ENCODE results near the gene MS4A18.

Gene MS4A18

DNA sequence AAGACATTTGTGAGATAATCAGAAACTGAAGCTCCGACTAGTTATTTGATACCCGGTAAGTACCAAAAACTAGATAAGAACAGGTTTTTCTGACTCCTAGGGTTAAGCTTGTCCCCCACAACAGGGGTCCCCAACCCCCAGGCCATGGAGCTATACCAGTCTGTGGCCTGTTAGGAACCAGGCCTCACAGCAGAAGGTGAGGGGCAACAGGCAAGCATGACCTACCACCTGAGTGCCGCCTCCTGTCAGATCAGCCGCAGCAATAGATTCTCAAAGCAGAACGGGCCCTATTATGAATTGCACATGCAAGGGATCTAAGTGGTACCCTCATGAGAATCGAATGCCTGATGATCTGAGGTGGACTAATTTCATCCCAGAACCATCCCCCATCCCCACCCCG lies 59.4 kb downstream of the MS4A18 start:
- in situ Hi-C loops (cut with HindIII; ENCODE audit: low sequenced_read_pairs): no loop called here

DNA sequence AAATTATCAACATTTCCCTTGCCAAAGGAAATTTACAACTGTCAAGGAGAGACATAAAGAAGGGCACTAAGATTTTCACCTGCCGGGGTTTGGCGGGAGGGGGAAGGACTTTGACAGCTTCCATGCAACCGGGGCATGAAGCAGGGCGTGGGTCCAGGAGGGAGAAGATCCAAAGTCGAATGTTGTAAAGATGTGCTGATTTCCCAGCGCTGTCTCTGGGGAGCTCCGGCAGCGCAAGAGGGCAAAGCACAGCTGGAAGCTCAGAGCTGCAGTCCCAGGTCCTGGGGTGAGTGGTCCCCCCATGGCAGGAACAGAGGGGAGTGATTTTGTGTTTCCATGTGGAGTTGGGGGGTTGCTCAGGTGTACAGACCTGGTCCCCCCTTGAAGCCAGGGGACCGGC lies 60.6 kb downstream of the MS4A18 start, which contains the start of gene MS4A10:
MS4A10 (plus strand) TSS at position 198 of the 400 bp plus-strand sequence. CDS start 5,003 bp downstream, outside the sequence.
- in situ Hi-C loops (cut with HindIII; ENCODE audit: low sequenced_read_pairs): no loop called here

DNA sequence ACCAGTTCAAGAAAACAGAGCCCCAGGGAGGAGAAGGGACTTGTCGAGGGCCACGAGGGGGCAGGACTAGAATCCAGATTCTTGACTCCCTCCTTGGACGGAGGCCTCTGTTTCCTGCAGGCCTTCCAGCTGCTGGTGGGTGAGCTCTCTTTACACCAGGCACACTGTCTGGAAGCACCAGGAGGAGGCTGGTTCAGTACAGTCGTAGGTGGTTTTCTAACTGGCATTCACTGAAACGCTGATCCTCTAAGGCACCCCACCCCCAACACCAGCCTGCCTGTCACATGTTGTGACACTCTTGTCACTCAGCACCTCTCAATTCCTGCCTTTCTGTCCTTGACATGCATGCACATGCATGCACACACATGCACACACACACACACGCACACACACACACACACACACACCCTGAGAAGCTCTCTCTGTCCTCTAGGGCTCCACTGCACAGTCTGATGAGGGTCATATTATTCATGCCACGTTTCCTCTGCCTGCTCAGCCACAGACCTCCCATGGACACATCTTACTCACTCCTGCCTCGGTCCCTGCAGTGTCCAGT lies 61.4 kb downstream of the MS4A18 start:
- in situ Hi-C loops (cut with HindIII; ENCODE audit: low sequenced_read_pairs): no loop called here

GRCh38 chr11:60786811-60787567 lies 62.5 kb downstream of the MS4A18 start:
- in situ Hi-C loops (cut with HindIII; ENCODE audit: low sequenced_read_pairs): no loop called here

DNA sequence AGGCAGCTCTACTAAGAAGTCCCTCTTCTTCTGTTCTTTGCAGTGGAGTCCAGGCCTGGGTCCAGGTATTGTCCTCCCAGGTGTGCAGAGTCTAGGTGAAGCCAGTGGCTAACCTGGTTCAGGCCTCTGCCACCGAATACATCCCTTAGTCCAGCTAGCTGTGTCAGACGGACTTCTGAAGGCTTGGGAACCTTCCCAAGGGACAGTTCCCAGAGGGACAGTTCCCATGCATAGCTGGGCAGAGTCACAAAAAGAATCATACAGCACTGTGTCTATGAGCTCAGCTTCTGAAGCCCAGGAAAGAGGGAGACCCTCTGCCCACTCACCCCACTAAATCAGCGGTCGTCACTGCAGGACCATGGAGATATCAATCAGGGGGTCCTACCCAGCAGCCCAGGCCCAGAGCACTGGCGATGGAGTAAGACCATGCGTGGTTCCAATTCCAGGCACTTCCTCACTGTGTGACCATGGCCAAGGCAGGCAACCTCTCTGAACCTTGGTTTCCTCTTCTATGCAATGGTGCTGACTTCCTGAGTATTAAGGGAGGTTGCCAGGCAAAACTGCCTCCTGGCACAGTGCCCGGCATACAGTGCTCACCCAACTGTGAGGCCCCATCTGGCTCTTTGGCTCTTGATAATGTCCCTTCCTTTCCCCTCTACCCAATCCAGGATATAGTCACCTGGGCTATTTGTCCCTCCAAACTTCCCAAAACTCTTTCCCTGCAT lies 64.0 kb downstream of the MS4A18 start:
- in situ Hi-C loops (cut with HindIII; ENCODE audit: low sequenced_read_pairs): no loop called here

- in situ Hi-C loops (cut with HindIII; ENCODE audit: low sequenced_read_pairs): no loop called here
Measured at GRCh38 chr11:60790726-60791125, 66.2 kb downstream of the MS4A18 start.

DNA sequence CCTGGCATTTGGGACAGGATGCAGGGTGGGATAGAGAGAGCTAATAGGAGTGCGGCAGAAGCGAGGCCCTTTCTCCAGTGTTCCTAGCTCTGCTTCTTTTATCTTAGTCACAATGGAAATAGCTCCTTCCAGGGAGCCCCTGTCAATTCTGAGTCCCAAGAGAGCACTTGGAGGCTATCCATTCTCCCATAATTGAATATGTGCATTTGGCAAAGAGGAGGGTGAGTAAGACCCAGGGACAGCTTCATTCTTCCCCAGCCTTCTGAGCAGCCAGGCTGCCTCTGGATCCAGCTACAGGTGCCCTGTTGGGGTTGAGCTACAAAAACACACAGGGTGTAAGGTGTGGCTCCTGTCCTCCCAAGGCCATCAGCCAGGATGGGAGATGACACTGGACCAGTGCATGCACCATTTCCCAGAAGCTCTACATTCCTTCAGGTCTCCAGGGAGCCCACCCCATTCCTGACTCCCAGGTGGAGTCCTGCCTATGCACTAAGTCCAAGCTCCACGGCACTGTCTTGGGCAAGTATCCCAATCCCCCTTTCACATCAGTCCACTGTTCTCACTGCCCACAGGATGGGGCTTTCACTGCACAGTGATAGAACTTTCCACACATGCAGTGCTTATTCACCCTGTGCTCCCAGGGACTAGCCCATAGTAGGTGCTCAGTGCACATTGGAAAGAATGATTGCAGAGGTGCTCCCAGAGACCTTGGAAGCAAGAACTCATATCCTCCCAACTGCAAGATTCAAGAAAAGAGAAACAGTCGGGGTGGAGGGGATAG lies 66.8 kb downstream of the MS4A18 start:
- in situ Hi-C loops (cut with HindIII; ENCODE audit: low sequenced_read_pairs): no loop called here

- in situ Hi-C loops (cut with HindIII; ENCODE audit: low sequenced_read_pairs): no loop called here
Measured at GRCh38 chr11:60792521-60792920, 68.0 kb downstream of the MS4A18 start.
